Activated naive CD4-positive, alpha-beta T cell treated with anti-CD3 and anti-CD28 coated beads, Interleukin-2, amount 50 U/mL, for 16 hours (primary cell): Measurements from ENCODE around the gene RHBDL3.
A peak's percentile ranks its signal among the peaks of the same experiment; 100 is the strongest.
"Not testable (repeated sequence)": the region's sequence is repeated elsewhere in the genome, so short reads cannot be mapped to it uniquely, and the experiment has no call there.

ENCODE experiments used
- DNase-seq: peaks from one replicate; pipeline ENCODE4 v3.0.0-alpha.2; 2020

RHBDL3 gene

GRCh38 chr17:32265192-32265923 is at the start of gene RHBDL3:
TSS of gene RHBDL3 (plus strand) at chr17:32265832. CDS start at chr17:32266190, 358 bp downstream.
- DNase-seq: peak; percentile 32

- no peak for DNase-seq
Measured at GRCh38 chr17:32222621-32223020, 43.0 kb upstream of the RHBDL3 start.

GRCh38 chr17:32223703-32224102 is 41.9 kb upstream of the RHBDL3 start:
- DNase-seq: no peak

- no peak for DNase-seq
Measured at GRCh38 chr17:32226886-32227285, 38.7 kb upstream of the RHBDL3 start.

- no peak for DNase-seq
Measured at GRCh38 chr17:32227910-32228309, 37.7 kb upstream of the RHBDL3 start.

- no peak for DNase-seq
Measured at GRCh38 chr17:32235588-32235987, 30.0 kb upstream of the RHBDL3 start.

- no peak for DNase-seq
Measured at GRCh38 chr17:32239456-32239855, 26.2 kb upstream of the RHBDL3 start.

- no peak for DNase-seq
Measured at GRCh38 chr17:32240750-32241149, 24.9 kb upstream of the RHBDL3 start.

GRCh38 chr17:32241640-32242039 is 24.0 kb upstream of the RHBDL3 start:
- DNase-seq: no peak

GRCh38 chr17:32249475-32249874 is 16.2 kb upstream of the RHBDL3 start:
- no peak for DNase-seq

- peak; percentile 62 for DNase-seq
Measured at GRCh38 chr17:32253117-32253611, 12.5 kb upstream of the RHBDL3 start.

- DNase-seq: no peak
Measured at GRCh38 chr17:32256012-32256700, 9.5 kb upstream of the RHBDL3 start.

- no peak for DNase-seq
Measured at GRCh38 chr17:32256701-32257019, 9.0 kb upstream of the RHBDL3 start.

GRCh38 chr17:32258383-32259140 is 7.1 kb upstream of the RHBDL3 start:
- no peak for DNase-seq

GRCh38 chr17:32259586-32259985 is 6.0 kb upstream of the RHBDL3 start:
- no peak for DNase-seq

GRCh38 chr17:32261417-32261736 is 4.3 kb upstream of the RHBDL3 start:
- no peak for DNase-seq

- no peak for DNase-seq
Measured at GRCh38 chr17:32261936-32262510, 3.6 kb upstream of the RHBDL3 start.

GRCh38 chr17:32263515-32263914 is 2.1 kb upstream of the RHBDL3 start:
- not testable (repeated sequence) for DNase-seq

GRCh38 chr17:32264140-32264799 is 1.4 kb upstream of the RHBDL3 start:
- DNase-seq: no peak

GRCh38 chr17:32264823-32265191 is 825 bp upstream of the RHBDL3 start:
- DNase-seq: no peak

- DNase-seq: no peak
Measured at GRCh38 chr17:32266051-32266388, 388 bp downstream of the RHBDL3 start.

- DNase-seq: peak; percentile 25
Measured at GRCh38 chr17:32266389-32267301, 1.0 kb downstream of the RHBDL3 start.
